Aorta (tissue), 5 donors: ENCODE measurements around the gene MARCHF11. TPM values are rescaled to one million over a fixed set of nuclear protein-coding genes. Genes with fewer than 3 reads are reported as not detected.

Source experiments
- ATAC-seq: fragments of 200-7000 bp; cut with Tn5 transposase; one replicate; pipeline ENCODE4 v1.9.1; 2022; ENCODE audit warnings: moderate library complexity; ENCODE audit not compliant: low FRiP score
- DNase-seq, 2 donors: peaks; one replicate each; pipeline ENCODE4 v3.0.0-alpha.2; 2020
- H3K27ac ChIP-seq, 2 donors: one replicate each; pipeline ENCODE4 v1.5.1; 2013; ENCODE audit warnings: low read length in 2 of 2, mild to moderate bottlenecking in 2 of 2, moderate library complexity in 2 of 2, control low read depth in 1 of 2, inconsistent platforms in 1 of 2, low read depth in 1 of 2
- H3K27me3 ChIP-seq, 2 donors: one replicate each; pipeline ENCODE4 v1.6.1; 2013; ENCODE audit warnings: control low read depth in 1 of 2, low read length in 1 of 2, mild to moderate bottlenecking in 1 of 2, moderate library complexity in 1 of 2; ENCODE audit not compliant: insufficient read depth in 2 of 2, control insufficient read depth in 1 of 2
- H3K36me3 ChIP-seq, 2 donors: one replicate each; pipeline ENCODE4 v1.6.1; 2013; ENCODE audit warnings: control low read depth in 1 of 2, low read length in 1 of 2, mild to moderate bottlenecking in 1 of 2; ENCODE audit not compliant: insufficient read depth in 2 of 2, control insufficient read depth in 1 of 2
- H3K4me1 ChIP-seq, 2 donors: one replicate each; pipeline ENCODE4 v1.6.1; 2013; ENCODE audit warnings: low read length in 2 of 2, control low read depth in 1 of 2, mild to moderate bottlenecking in 1 of 2, moderate library complexity in 1 of 2; ENCODE audit not compliant: insufficient read depth in 2 of 2, control insufficient read depth in 1 of 2
- H3K4me3 ChIP-seq, 2 donors: one replicate each; pipeline ENCODE4 v1.5.1; 2013; ENCODE audit warnings: low read length in 2 of 2, control low read depth in 1 of 2, mild to moderate bottlenecking in 1 of 2
- H3K9me3 ChIP-seq: one replicate; pipeline ENCODE4 v1.6.1; 2013; ENCODE audit warnings: mild to moderate bottlenecking, low read length; ENCODE audit not compliant: control insufficient read depth
- WGBS, 2 donors: extraction: QIAGEN DNeasy Blood & Tissue Kit; methylation state at CpG; one replicate each; pipeline ENCODE4 v1.1.7; 2013; 5-methylcytosine and 5-hydroxymethylcytosine counted together
- intact Hi-C, 2 donors: fragments of 100-400 bp; cut with DNase I; formaldehyde crosslinking; loops; one replicate each; pipeline versions ENCODE4 v1.14.2 to v1.15.0; 2022
- polyA plus RNA-seq, 2 donors: library from polyadenylated mRNA; stranded (reverse); fragments of 200-250 nt; gene quantifications; one replicate each; pipeline ENCODE4 v1.2.3, GENCODE V29; 2013
- total RNA-seq, 2 donors: library from RNA; stranded (reverse); fragmentation: NEBNext Ultra II Directional; extraction: Animal tissue kit (Norgen Biotek cat#: 25700); gene quantifications; one replicate each; pipeline ENCODE4 v1.2.1, GENCODE V29; 2021
- donor health status: healthy with polysubstance abuse.
- donor health status: Bipolar disorder and iron deficiency.
- donor health status: DM: no; HTN: no; CAD: no.
- donor health status: DM: no; HTN: no; CAD: no.
- donor health status: DM: yes; HTN: yes; CAD: no.

MARCHF11 gene
- total and polyA plus RNA-seq, 4 donors = not detected

DNA sequence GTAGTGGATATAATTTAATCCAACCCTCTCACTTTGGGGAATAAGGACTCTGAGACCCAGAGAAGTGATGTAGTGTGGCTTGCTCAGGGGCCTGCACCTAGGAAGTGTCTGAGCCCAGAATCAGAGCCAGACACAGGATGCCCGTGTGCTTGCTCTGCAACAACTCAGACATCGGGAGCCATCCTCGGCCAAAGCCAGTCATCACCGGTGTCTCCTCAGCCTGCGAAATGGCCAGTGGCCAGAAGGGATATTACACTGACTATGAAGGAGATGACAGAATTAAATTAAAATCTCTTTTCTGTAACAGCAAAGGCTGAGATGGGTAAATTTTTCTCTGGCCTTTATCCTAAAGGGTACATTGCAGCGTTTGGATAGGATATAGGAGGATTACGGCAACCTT is 102.9 kb downstream of the MARCHF11 start:
- Histone ChIP-seq H3K4me1 (no peaks in the 10 kb centered on the region), H3K9me3 (no peaks in the 10 kb centered on the region), H3K4me3 (no peak overlapping the region), H3K36me3 (no peaks in the 10 kb centered on the region), H3K27ac (no peak overlapping the region), H3K27me3 (no peaks in the 10 kb centered on the region)
- WGBS, 2 donors = 79 to 82% methylated on average over 7 of the region's 7 CpGs
- intact Hi-C loops = no loop called here
- DNase-seq (no peak), ATAC-seq (no peak)

GRCh38 chr5:16074358-16074757 is 105.2 kb downstream of the MARCHF11 start:
- H3K9me3 ChIP-seq = no peaks in the 10 kb centered on the region
- no peak overlapping the region for H3K4me3 ChIP-seq
- no peak overlapping the region for H3K27ac ChIP-seq
- H3K36me3 ChIP-seq = no peaks in the 10 kb centered on the region
- no peaks in the 10 kb centered on the region for H3K27me3 ChIP-seq
- no peak for DNase-seq
- 72 to 76% methylated on average over 4 of the region's 4 CpGs for WGBS, 2 donors
- no peaks in the 10 kb centered on the region for H3K4me1 ChIP-seq
- ATAC-seq = no peak
- intact Hi-C loops = no loop called here

GRCh38 chr5:16072616-16073015 is 107.0 kb downstream of the MARCHF11 start:
- Histone ChIP-seq H3K27me3 (no peaks in the 10 kb centered on the region), H3K4me3 (no peak overlapping the region), H3K4me1 (no peaks in the 10 kb centered on the region), H3K36me3 (no peaks in the 10 kb centered on the region), H3K27ac (no peak overlapping the region), H3K9me3 (no peaks in the 10 kb centered on the region)
- DNase-seq (no peak), ATAC-seq (no peak)
- WGBS, 2 donors = 56 to 67% methylated on average over 2 of the region's 2 CpGs
- intact Hi-C loops = no loop called here

DNA sequence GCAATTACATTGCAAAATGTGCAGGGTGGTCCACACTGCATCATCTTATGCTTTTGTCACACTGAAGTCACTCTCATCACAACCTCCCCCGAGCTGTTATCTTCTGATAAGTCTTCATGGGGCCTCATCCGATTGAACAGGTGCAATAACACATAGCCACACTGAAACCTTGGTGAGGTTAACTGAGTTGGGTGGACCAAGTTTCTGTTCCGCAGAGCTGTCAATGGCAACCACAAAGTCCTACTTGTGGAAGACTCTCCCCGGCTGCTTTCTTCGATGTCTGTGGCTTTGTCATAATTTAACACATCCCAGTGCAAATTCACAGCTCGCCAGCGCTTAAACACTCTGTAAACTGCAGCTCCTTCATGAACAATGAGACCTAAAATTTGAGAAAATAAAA is 112.2 kb downstream of the MARCHF11 start:
- Histone ChIP-seq H3K4me1 (no peaks in the 10 kb centered on the region), H3K27me3 (no peaks in the 10 kb centered on the region), H3K4me3 (no peak overlapping the region), H3K9me3 (no peaks in the 10 kb centered on the region), H3K27ac (no peak overlapping the region), H3K36me3 (no peaks in the 10 kb centered on the region)
- 90% methylated on average over 7 of the region's 7 CpGs for WGBS, 2 donors
- intact Hi-C loops = no loop called here
- no peak for ATAC-seq
- DNase-seq = no peak

DNA sequence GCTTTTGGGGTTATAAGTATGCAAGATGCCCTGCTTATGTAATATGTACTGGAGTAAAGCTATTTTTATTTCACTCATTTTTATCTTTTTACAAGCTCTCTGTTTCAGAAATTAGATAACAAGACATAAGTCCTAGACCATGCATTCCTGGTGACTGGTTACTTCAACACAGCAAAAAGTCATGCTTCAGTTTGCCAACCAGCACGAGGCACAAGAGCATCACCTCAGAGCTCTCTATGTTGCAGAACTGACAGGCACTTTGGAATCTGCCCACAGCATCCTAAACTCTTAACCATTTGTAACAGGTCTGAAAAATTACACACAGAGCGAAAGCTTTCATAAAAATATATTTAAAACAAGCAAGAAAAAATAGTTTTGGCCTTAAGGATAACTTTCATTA is 112.8 kb downstream of the MARCHF11 start:
- H3K4me1 ChIP-seq = no peaks in the 10 kb centered on the region
- H3K9me3 ChIP-seq = no peaks in the 10 kb centered on the region
- H3K36me3 ChIP-seq = no peaks in the 10 kb centered on the region
- H3K27ac ChIP-seq = no peak overlapping the region
- ATAC-seq (no peak), DNase-seq (no peak)
- 35 to 40% methylated on average over 2 of the region's 2 CpGs for WGBS, 2 donors
- intact Hi-C loops = no loop called here
- no peak overlapping the region for H3K4me3 ChIP-seq
- no peaks in the 10 kb centered on the region for H3K27me3 ChIP-seq

DNA sequence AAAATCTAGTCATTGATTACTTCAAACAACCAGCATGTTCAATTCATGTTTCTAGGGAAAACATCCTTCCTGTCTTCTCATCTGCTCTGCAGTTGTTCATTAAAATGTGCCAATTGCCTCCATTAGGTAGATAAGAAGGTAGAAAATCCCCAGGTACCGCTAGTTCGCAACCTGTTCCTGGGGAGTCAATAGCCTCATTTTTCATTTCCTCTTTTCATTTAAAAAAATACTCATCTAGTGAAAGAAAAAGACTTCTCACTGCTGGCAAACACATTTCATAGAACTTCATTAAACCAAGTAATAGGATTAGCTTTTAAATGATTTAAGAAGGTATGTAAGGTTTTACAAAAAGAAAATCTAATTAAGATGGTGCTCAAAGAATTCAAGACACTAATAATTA is 113.3 kb downstream of the MARCHF11 start:
- H3K4me1 ChIP-seq = no peaks in the 10 kb centered on the region
- no peak overlapping the region for H3K4me3 ChIP-seq
- H3K27ac ChIP-seq = no peak overlapping the region
- ATAC-seq (no peak), DNase-seq (no peak)
- no peaks in the 10 kb centered on the region for H3K27me3 ChIP-seq
- no peaks in the 10 kb centered on the region for H3K9me3 ChIP-seq
- no peaks in the 10 kb centered on the region for H3K36me3 ChIP-seq
- WGBS, 2 donors = 63 to 71% methylated on average over 2 of the region's 2 CpGs
- intact Hi-C loops = no loop called here

GRCh38 chr5:16065831-16066230 is 113.8 kb downstream of the MARCHF11 start:
- DNase-seq (no peak), ATAC-seq (no peak)
- Histone ChIP-seq H3K27ac (no peak overlapping the region), H3K36me3 (no peaks in the 10 kb centered on the region), H3K27me3 (no peaks in the 10 kb centered on the region), H3K4me3 (no peak overlapping the region), H3K4me1 (no peaks in the 10 kb centered on the region), H3K9me3 (no peaks in the 10 kb centered on the region)
- intact Hi-C loops = no loop called here
- WGBS, 2 donors = 2 to 9% methylated on average over 4 of the region's 4 CpGs

DNA sequence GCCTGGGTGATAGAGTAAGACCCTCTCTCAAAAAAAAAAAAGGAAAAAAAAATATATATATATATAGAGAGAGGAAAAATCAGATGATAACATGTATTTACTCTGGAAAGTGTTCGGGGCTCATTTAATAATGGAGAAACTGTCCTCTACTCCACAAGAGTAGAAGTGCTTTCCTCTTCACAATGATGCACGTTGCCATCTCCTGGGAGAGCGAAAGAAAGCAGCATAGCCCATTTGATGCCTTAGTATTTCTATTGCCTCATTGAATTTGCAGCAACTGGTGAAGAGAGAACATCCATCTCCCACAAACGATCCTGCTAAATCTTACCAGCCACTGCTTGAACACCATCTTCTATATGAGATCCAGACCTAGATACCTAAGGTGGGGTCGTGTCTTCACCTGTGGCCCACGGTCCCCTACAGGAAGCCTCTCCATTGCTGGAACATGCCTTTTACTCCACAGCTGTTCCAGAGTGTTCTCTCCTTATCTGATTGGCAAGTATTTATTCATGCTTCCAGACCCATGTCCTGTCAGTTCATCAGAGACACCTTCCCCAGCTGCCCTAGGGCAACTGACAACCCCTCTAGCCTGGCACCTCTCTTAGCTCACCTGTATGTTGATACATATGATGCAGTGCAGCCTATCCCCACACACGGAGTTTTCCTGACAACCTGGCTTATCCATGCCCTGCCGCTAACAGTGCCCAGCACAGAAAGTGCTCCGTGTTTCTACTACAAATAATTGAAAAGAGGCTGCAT is 115.3 kb downstream of the MARCHF11 start:
- ATAC-seq (no peak), DNase-seq (no peak)
- H3K27me3 ChIP-seq = no peaks in the 10 kb centered on the region
- no peaks in the 10 kb centered on the region for H3K4me1 ChIP-seq
- no peak overlapping the region for H3K4me3 ChIP-seq
- no peaks in the 10 kb centered on the region for H3K36me3 ChIP-seq
- H3K9me3 ChIP-seq = no peaks in the 10 kb centered on the region
- H3K27ac ChIP-seq = no peak overlapping the region
- intact Hi-C loops = no loop called here
- 75 to 77% methylated on average over 9 of the region's 9 CpGs for WGBS, 2 donors

- no peaks in the 10 kb centered on the region for H3K36me3 ChIP-seq
- H3K4me3 ChIP-seq = no peak overlapping the region
- DNase-seq (no peak), ATAC-seq (no peak)
- 57 to 67% methylated on average over 3 of the region's 3 CpGs for WGBS, 2 donors
- H3K4me1 ChIP-seq = no peaks in the 10 kb centered on the region
- H3K9me3 ChIP-seq = no peaks in the 10 kb centered on the region
- H3K27ac ChIP-seq = no peak overlapping the region
- H3K27me3 ChIP-seq = no peaks in the 10 kb centered on the region
- intact Hi-C loops = no loop called here
Measured at GRCh38 chr5:16061163-16061562, 118.4 kb downstream of the MARCHF11 start.
